ENCODE results near the gene MANEA.

Gene MANEA

DNA sequence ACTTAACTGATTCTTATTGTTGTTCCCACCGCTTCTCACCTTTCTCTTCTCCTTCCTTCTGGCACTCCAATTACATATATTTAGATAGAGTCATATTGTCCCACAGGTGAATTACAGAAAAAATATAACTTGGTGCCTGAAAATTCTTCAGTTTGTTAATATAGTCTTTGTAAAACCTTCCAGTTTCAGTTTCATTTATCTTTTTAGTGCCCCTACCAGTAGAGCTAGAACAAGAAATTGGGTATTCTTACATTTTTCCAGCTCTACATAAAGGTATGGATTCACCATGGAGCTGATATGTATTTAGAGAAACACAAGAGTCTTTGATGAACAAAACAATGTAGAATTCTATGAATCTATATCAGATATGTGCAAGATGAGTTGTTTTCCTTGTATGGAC is 10.7 kb downstream of the MANEA start:
- DNase-seq (ENCODE audit: low read depth) = no peak

- no peak for DNase-seq (ENCODE audit: low read depth)
Measured at GRCh38 chr6:95589067-95589466, 11.7 kb downstream of the MANEA start.

GRCh38 chr6:95589826-95590570 is 12.7 kb downstream of the MANEA start:
- no peak for DNase-seq (ENCODE audit: low read depth)

GRCh38 chr6:95593025-95593424 is 15.7 kb downstream of the MANEA start:
- no peak for DNase-seq (ENCODE audit: low read depth)

DNA sequence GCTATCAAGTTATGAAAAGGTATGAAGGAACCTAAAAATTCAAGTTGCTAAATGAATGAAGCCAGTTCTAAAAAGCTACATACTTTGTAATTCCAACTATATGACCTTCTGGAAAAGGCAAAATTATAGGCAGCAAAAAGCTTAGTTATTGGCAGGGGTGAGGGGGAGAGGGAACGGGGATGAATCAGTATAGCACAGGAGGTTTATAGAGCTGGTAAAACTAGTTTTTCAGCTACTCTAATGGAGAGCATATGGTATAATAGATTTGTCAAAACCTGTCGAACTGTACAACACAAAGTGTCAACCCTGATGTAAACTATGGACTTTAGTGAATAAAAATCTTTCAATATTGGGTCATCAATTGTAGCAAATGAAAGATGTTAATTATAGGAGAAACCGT is 18.7 kb downstream of the MANEA start:
- DNase-seq (ENCODE audit: low read depth) = no peak

DNA sequence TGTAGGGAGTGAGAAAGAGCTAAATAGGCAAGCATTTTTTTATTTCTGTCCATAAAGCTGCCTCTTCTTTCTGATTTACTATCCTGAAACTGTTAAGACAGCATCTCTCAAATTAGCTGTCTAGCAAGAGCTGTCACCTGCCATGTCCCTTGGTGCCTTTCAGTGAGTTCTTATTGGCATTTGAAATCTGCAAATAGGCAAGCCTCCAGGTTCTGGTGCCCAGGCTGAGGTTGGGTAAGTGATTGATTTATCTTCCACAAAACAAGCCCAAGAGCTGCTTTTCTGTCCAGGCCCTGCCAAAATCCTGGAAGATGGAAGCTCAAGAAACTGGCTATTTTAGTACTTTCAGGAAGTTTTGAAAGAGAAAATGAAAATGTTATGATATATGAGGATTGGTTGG is 22.4 kb downstream of the MANEA start:
- no peak for DNase-seq (ENCODE audit: low read depth)

GRCh38 chr6:95601133-95601532 is 23.8 kb downstream of the MANEA start:
- DNase-seq (ENCODE audit: low read depth) = no peak

DNA sequence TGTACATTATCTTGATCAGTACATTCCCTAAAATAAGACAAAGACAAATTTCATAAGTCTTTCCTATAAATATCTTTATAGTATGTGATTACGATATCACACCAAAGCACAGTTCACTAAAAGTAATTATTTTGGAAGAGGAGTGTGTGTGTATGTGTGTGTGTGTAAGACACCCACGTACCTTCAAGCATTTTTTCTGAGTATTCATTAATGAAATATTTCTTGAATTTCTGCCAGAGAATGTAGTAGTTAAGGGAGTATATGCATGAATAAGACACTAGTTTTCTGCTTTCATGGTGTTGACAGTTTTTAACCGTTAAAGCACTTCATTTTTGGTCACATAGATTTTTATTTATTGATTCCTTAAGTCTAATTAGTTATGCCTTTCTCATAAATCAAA is 36.8 kb downstream of the MANEA start:
- no peak for DNase-seq (ENCODE audit: low read depth)

GRCh38 chr6:95629551-95629950 is 52.2 kb downstream of the MANEA start:
- no peak for DNase-seq (ENCODE audit: low read depth)

DNA sequence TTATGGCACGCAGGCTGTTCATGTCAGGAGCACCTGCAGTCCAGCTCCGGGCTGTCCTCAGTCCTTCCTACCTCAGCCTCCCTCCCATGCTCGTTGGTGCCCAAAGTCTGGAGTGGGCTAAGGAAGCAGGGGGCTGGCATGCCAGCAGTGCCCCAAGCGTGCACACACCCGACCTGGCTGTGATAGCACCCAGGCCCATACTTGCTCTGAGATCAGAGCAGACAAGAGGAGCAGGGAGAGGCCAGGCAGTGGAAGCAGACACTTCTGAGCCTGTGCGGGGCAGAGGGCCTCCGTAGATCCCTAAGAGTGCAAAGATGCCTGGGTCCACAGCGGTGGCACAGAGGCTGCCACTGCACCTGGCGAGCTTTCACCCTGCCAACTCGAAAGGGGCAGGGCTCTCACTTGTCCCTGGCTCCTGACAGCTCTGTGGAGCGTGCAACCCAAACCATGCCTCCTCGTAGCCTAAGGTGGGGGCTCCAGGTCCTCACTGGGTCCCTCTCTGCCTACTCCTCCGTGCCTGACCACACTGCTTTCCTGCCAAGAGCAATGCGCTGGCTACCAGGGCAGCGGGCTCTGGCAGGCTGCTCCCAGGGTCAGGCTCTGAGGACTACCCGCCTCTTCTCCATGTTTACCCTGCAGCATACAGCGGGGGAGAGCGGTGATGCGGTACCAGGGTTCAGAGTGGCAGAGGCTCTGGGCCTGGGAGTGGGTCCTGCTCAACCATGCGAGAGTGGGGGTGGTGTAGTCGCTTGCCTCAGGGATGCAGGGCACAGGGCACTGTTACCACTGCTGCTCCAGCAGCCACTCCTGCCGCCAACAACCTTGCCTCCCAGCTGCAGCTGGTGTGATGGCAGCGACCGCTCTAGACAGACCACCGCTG is 59.5 kb downstream of the MANEA start:
- DNase-seq (ENCODE audit: low read depth) = no peak

DNA sequence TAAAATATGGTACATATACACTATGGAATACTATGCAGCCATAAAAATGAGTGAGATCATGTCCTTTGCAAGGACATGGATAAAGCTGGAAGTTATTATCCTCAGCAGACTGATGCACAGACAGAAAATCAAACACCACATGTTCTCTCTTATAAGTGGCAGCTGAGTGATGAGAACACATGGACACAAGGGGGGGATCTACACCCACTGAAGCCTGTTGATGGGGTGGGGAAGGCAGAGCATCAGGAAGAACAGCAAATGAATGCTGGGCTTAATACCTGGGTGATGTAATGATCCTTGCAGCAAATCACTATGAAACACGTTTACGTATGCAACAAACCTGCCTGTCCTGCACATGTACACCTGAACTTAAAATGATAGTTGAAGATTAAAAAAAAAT is 71.3 kb downstream of the MANEA start:
- no peak for DNase-seq (ENCODE audit: low read depth)

DNA sequence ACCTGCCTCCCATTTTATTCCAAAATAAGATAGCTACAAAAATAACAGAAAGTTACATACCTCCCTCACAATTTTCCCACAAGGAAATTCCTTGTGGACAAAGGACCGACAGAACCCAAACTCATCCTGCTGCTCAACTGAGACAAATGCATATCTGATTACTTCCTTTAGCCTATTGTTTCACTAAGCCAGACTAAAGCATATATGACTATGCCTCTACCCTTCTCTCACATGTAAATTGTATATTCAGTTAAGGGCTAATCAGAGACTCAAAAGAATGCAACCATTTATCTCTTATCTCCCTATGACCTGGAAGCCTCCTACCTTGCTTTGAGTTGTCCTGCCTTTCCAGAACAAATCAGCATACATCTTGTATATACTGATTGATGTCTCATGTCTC is 72.1 kb downstream of the MANEA start:
- DNase-seq (ENCODE audit: low read depth) = no peak

- DNase-seq (ENCODE audit: low read depth) = no peak
Measured at GRCh38 chr6:95654176-95654575, 76.8 kb downstream of the MANEA start.

DNA sequence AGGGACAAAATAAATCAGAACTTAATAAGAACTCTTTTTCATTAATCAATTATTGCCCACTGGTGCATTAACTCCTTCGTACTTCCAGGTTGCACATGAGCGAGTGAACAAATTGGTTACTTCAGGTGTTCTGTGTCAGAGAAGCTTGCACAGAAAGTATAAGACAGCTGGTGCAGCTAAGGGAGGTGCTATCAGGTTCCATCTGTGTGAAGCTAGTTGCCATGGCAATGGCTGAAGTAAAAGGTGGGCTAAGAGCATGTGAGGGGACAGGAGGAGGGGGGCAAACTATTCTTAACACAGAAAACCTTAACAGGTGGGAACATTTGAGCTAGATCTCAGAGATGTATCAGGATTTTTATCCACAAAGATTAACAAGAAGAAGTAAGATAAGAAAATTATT is 81.6 kb downstream of the MANEA start:
- DNase-seq (ENCODE audit: low read depth) = no peak

All from CMK (cell line).